IPS DF 4.7 (cell line): ENCODE data around the gene FLCN.
"Not testable (repeated sequence)": the region's sequence is repeated elsewhere in the genome, so short reads cannot be mapped to it uniquely, and the experiment has no call there.

ENCODE experiments used
- DNase-seq: peaks from one replicate; pipeline ENCODE4 v3.0.0-alpha.2; 2013; ENCODE audit warnings: low spot score; ENCODE audit errors: extremely low read depth

Gene FLCN

GRCh38 chr17:17237026-17237799 lies at the start of gene FLCN:
Gene FLCN, minus strand, starts transcription at chr17:17237168. Its CDS starts 9,031 bp downstream, at chr17:17228137.
- DNase-seq: no peak

GRCh38 chr17:17285951-17286350 lies 49.0 kb upstream of the FLCN start:
- DNase-seq: no peak

- no peak for DNase-seq
Measured at GRCh38 chr17:17280613-17281549, 43.9 kb upstream of the FLCN start, which contains the start of gene COPS3. Gene COPS3, minus strand, starts transcription at chr17:17281246. Its CDS starts 60 bp downstream, at chr17:17281186.

GRCh38 chr17:17279316-17279715 lies 42.3 kb upstream of the FLCN start:
- no peak for DNase-seq

GRCh38 chr17:17277431-17277830 lies 40.5 kb upstream of the FLCN start:
- not testable (repeated sequence) for DNase-seq

GRCh38 chr17:17275971-17276370 lies 39.0 kb upstream of the FLCN start:
- DNase-seq: no peak

GRCh38 chr17:17269926-17270773 lies 33.2 kb upstream of the FLCN start:
- DNase-seq: no peak

- no peak for DNase-seq
Measured at GRCh38 chr17:17264430-17264829, 27.5 kb upstream of the FLCN start.

- DNase-seq: no peak
Measured at GRCh38 chr17:17258998-17259397, 22.0 kb upstream of the FLCN start.

- no peak for DNase-seq
Measured at GRCh38 chr17:17258011-17258410, 21.0 kb upstream of the FLCN start.

- no peak for DNase-seq
Measured at GRCh38 chr17:17256316-17256715, 19.3 kb upstream of the FLCN start.

GRCh38 chr17:17255689-17256088 lies 18.7 kb upstream of the FLCN start:
- not testable (repeated sequence) for DNase-seq

GRCh38 chr17:17254036-17254435 lies 17.1 kb upstream of the FLCN start:
- no peak for DNase-seq

GRCh38 chr17:17253406-17253805 lies 16.4 kb upstream of the FLCN start:
- no peak for DNase-seq

GRCh38 chr17:17252149-17252661 lies 15.2 kb upstream of the FLCN start:
- DNase-seq: no peak

GRCh38 chr17:17246879-17247278 lies 9.9 kb upstream of the FLCN start:
- no peak for DNase-seq

GRCh38 chr17:17243163-17243562 lies 6.2 kb upstream of the FLCN start:
- no peak for DNase-seq

GRCh38 chr17:17242246-17242645 lies 5.3 kb upstream of the FLCN start:
- DNase-seq: no peak

- no peak for DNase-seq
Measured at GRCh38 chr17:17241656-17242055, 4.7 kb upstream of the FLCN start.

- DNase-seq: no peak
Measured at GRCh38 chr17:17239832-17240231, 2.9 kb upstream of the FLCN start.
